GM12892 (cell line): Measurements from ENCODE around the gene NINJ2.

Experiments used
- POLR2A ChIP-seq: IDR thresholded peaks from 2 replicates; pipeline ENCODE4 v1.6.1; 2011; ENCODE audit warnings: low read depth, low read length, control low read depth
- POLR2AphosphoS5 ChIP-seq: IDR thresholded peaks from 2 replicates; pipeline ENCODE4 v1.6.1; 2011; ENCODE audit warnings: low read depth, low read length, control low read depth

DNA sequence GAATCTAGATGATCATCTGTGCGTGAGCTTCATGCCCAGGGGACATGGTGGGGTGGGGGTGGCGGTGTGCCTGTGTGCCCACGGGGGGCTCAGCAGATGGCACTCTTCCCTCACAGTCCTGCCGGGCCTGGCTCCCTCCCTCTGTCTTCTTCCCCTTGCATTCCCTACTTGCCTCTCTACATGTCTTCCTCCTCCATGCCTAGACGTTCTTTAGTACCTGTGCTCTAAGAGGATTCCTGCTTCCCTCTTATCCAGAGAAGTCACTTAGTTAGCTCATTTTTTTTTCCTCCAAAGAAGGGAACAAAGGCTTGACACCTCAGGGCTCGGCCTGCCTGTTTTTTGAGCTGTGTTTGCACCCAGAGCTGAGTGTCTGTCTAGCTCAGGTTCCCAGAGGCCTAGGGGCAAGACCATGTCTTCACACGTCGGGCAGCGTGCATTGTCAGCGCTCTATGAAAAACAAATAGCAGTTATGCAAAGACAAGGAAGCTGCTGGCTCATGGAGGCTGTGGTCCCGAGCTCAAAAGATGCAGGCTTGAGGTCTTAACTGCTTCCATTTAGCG is 48.8 kb downstream of the NINJ2 start:
- no peak for TF ChIP-seq POLR2AphosphoS5
- no peak for TF ChIP-seq POLR2A
